ENCODE measurements around the gene ACOT8.
"Not testable (repeated sequence)": the region's sequence is repeated elsewhere in the genome, so short reads cannot be mapped to it uniquely, and the experiment has no call there.

Gene ACOT8

DNA sequence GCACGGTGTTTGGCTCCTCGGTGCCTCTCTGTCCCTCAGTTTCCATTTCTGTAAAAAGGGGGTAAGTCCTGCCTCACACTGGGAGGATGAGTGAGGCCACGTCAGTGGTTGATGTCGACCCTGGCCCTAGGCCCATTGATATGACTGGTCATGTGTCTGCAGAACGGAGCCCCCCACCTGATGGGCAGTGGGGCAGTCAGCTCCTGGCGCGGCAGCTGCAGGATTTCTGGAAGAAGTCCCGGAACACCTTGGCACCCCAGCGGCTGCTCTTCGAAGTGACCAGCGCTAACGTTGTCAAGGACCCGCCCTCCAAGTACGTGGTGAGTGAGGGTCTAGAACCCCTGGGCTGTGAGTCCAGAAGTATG is 22.4 kb downstream of the ACOT8 start:
- DNase-seq (ENCODE audit: low read depth), result no peak
- H3K4me3 ChIP-seq (ENCODE audit: low read depth, low read length), result no peak overlapping the region
- TF ChIP-seq, protein P1, sequence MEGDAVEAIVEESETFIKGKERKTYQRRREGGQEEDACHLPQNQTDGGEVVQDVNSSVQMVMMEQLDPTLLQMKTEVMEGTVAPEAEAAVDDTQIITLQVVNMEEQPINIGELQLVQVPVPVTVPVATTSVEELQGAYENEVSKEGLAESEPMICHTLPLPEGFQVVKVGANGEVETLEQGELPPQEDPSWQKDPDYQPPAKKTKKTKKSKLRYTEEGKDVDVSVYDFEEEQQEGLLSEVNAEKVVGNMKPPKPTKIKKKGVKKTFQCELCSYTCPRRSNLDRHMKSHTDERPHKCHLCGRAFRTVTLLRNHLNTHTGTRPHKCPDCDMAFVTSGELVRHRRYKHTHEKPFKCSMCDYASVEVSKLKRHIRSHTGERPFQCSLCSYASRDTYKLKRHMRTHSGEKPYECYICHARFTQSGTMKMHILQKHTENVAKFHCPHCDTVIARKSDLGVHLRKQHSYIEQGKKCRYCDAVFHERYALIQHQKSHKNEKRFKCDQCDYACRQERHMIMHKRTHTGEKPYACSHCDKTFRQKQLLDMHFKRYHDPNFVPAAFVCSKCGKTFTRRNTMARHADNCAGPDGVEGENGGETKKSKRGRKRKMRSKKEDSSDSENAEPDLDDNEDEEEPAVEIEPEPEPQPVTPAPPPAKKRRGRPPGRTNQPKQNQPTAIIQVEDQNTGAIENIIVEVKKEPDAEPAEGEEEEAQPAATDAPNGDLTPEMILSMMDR (IDR thresholded peaks at IDR 0.05; ENCODE audit: low read depth, low read length, missing control alignments), result no peak

- DNase-seq (ENCODE audit: low read depth), result no peak
- TF ChIP-seq, protein P1 (IDR thresholded peaks at IDR 0.05; ENCODE audit: low read depth, low read length, missing control alignments), result no peak
- H3K4me3 ChIP-seq (ENCODE audit: low read depth, low read length), result peak overlapping the region; percentile 61
Measured at GRCh38 chr20:45833883-45834796, 23.1 kb downstream of the ACOT8 start.

- peak within 1 kb of the TSS; percentile 61 for H3K4me3 ChIP-seq (ENCODE audit: low read depth, low read length)
- TF ChIP-seq, protein P1 (IDR thresholded peaks at IDR 0.05; ENCODE audit: low read depth, low read length, missing control alignments), result no peak
- DNase-seq (ENCODE audit: low read depth), result no peak
Measured at GRCh38 chr20:45833030-45833882, 23.9 kb downstream of the ACOT8 start, which contains the start of gene SNX21. Gene SNX21, plus strand, starts transcription at chr20:45833799. Its CDS starts 121 bp downstream, at chr20:45833920.

DNA sequence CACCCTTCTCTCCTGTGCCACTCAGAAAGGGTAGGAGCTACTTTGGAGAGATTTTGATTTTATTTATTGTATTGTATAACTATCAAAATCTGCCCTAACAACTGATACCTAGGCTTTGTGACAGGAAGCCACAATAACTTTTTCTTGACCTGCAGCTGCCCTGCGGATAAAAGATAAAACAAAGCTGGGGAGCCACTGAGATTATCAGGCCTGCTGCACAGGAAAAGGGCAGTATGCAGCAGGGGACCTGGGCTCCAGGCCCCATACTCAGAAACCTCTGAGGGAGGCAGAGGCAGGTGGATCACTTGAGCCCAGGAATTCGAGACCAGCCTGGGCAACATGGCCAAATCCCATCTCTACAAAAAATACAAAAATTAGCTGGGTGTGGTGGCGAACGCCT is 24.6 kb downstream of the ACOT8 start:
- TF ChIP-seq, protein P1 (IDR thresholded peaks at IDR 0.05; ENCODE audit: low read depth, low read length, missing control alignments), result no peak
- H3K4me3 ChIP-seq (ENCODE audit: low read depth, low read length), result no peak overlapping the region
- DNase-seq (ENCODE audit: low read depth), result no peak

DNA sequence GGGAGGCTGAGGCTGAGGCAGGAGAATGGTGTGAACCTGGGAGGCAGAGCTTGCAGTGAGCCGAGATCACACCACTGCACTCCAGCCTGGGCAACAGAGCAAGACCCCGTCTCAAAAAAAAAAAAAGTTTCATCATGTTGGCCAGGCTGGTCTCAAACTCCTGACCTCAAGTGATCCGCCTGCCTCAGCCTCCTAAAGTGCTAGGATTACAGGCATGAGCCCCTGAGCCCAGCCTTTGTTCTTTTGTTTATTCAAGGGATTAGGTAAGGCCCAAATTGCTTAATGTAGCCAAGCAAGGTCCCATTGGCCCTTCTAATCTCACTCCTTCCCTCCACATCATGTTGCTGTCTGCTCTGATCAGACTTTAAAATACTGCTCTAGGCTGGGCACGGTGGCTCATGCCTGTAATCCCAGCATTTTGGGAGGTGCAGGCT is 27.5 kb downstream of the ACOT8 start:
- not testable (repeated sequence) for H3K4me3 ChIP-seq (ENCODE audit: low read depth, low read length); DNase-seq (ENCODE audit: low read depth)

GRCh38 chr20:45828589-45828988 is 28.6 kb downstream of the ACOT8 start:
- TF ChIP-seq, protein P1 (IDR thresholded peaks at IDR 0.05; ENCODE audit: low read depth, low read length, missing control alignments), result no peak
- no peak overlapping the region for H3K4me3 ChIP-seq (ENCODE audit: low read depth, low read length)
- no peak for DNase-seq (ENCODE audit: low read depth)

- H3K4me3 ChIP-seq (ENCODE audit: low read depth, low read length), result no peak overlapping the region
- TF ChIP-seq, protein P1 (IDR thresholded peaks at IDR 0.05; ENCODE audit: low read depth, low read length, missing control alignments), result no peak
- DNase-seq (ENCODE audit: low read depth), result no peak
Measured at GRCh38 chr20:45827712-45828111, 29.5 kb downstream of the ACOT8 start.
